DMS153 (cell line): Measurements from ENCODE around the gene SAT2.
A peak's percentile ranks its signal among the peaks of the same experiment; 100 is the strongest.
"Not testable (repeated sequence)": the region's sequence is repeated elsewhere in the genome, so short reads cannot be mapped to it uniquely, and the experiment has no call there.

ENCODE experiments used
- DNase-seq: peaks from one replicate; lab custom pipeline; 2025; lab: John Stamatoyannopoulos, UW

SAT2 gene

GRCh38 chr17:7634384-7634783, 6.8 kb upstream of the SAT2 start:
- no peak for DNase-seq

- no peak for DNase-seq
These were observed 5.5 kb upstream of the SAT2 start for GRCh38 chr17:7633093-7633492.

- no peak for DNase-seq
These were observed 4.9 kb upstream of the SAT2 start for GRCh38 chr17:7632492-7632894.

DNA sequence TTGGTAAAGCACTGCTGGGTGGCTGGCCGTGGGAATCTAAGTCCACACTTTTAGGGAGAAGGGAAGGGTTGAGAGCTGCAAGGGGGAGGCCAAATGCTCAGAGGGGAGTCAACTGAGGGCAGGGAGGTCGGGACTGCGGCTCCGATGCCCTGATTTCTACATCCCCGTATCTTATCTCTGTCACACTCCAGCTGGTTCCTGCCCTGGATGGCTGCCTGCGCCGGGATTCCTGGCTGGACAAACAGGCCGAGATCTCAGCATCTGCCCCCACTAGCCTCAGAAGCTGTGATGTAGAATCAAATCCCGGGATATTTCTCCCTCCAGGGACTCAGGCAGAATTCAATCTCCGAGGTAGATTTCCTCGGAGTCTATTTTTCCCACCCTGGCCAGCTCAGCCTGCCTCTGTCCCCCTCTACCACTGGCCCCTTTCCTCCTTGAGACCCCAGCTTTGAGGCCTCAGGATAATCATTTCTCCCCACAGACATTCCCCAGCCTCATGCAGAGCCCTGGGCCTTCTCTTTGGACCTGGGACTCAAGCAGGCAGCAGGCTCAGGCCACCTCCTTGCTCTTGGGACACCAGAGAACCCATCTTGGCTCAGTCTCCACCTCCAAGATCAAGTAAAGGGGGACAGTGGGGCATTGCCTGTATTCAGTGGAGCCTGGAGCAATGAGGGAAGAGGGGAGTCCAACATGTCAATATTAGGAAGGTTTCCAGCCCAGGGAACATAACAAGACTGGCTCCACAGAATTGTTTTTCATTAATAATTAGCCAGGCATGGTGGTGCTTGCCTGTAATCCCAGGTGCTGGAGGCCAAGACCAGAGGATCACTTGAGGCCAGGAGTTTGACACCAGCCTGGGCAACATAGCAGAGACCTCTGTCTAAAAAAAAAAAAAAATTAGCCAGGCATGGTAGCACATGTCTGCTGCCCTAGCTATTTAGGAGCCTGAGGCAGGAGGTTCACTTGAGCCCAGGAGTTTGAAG, 4.1 kb upstream of the SAT2 start:
- no peak for DNase-seq

DNA sequence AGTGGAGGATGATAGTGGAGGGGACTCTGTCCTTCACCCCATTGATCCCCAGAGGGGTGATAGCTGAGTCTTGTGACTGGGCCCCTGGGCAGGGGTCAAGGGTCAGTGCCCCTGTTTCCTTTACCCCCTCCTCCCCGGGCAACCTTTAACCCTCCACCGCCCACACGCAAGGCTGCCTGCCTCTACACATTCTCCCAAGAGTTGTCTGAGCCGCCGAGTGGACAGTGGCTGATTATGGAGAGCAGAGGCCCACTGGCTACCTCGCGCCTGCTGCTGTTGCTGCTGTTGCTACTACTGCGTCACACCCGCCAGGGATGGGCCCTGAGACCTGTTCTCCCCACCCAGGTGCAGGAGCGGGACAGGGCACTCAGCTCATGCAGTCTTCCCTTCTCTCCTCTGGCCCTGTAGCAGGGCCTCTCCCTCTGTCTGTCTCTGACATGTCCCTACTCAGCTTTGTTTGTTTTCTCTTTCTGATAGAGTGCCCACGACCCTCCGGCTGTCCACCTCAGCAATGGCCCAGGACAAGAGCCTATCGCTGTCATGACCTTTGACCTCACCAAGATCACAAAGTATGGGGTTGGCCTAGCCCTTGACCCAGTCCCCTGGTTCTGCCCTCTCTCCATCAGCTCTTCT, 2.4 kb upstream of the SAT2 start, which contains the start of gene SHBG:
Gene SHBG (plus strand): TSS at position 197 of the 633 bp plus-strand sequence. CDS start 38 bp downstream, at position 235.
- no peak for DNase-seq

GRCh38 chr17:7626956-7627249, 718 bp downstream of the SAT2 start:
- no peak for DNase-seq

- no peak for DNase-seq
These were observed 1.3 kb downstream of the SAT2 start for GRCh38 chr17:7626307-7626706.

DNA sequence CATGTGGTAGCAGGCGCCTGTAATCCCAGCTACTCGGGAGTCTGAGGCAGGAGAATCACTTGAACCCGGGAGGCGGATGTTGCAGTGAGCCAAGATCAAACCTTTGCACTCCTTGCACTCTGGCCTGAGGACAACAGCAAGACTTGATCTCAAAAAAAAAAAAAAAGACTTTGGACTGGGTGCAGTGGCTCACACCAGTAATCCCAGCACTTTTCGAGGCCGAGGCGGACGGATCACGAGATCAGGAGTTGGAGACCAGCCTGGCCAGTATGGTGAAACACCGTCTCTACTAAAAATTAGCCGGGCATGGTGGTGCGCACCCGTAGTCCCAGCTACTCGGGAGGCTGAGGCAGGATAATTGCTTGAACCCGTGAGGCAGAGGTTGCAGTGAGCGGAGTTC, 1.9 kb downstream of the SAT2 start:
- DNase-seq = not testable (repeated sequence)

- no peak for DNase-seq
These were observed 4.0 kb downstream of the SAT2 start for GRCh38 chr17:7623661-7624060.

DNA sequence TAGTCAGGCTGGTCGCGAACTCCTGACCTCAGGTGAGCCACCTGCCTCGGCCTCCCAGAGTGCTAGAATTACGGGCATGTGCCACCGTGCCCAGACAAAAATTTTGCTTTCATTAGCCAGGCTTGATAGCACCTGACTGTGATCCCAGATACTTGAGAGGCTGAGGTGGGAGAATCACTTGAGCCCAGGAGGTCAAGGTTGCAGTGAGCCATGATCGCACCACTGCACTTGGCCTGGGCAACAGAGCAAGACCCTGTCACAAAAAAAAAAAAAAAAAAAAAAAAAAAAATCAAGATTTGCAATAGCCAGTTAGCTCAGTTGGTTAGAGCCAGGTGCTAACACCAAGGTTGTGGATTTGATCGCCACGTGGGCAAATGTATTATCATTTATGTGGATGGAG, 6.8 kb downstream of the SAT2 start:
- no peak for DNase-seq

GRCh38 chr17:7618608-7619007, 9.0 kb downstream of the SAT2 start:
- DNase-seq = no peak

- no peak for DNase-seq
These were observed 12.3 kb downstream of the SAT2 start for GRCh38 chr17:7615265-7615747.

DNA sequence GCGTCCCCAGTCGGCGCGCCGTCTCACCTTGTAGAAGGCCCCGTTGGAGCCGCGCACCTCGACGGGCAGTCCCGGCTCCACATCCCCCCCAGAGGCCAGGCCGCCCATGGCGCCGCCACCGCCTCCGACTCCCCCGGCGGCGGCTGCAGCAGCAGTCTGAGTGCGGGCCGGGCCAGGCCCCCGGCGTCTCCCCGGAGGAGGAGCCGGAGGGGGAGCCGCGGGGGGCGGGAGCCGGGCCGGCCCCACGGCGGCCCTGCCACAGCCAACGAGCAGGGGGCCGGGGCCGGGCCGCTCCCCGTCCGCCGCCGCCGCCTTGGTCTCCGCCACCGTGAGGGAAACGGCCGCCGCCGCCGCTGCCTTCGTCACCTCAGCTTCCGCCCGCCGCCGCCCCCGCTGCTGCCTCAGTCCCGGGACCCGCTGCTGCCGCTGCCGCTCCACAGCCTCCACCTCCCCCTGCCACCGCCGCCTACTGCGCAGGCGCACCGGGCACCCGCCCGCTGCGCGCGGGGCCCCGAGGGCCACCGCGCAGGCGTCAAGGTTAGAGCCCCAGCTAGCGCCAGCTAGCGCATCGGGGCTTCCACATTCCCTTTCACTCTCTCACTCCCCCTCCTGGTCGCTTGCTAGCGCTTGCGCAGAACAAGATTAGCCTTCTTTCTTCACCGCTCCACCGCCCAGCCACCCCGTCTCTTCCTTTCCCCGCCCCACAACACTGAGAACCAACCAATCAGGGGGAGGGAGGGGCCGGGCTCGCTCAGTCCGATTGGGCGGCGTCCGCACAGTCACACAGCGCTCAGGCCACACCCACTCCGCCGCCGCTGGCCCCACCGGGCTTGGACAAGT, 13.0 kb downstream of the SAT2 start, which contains the start of gene FXR2:
Gene FXR2 (minus strand): TSS at position 473 of the 840 bp plus-strand sequence. CDS start 365 bp downstream, at position 108.
- peak; percentile 96 for DNase-seq

- no peak for DNase-seq
These were observed 13.7 kb downstream of the SAT2 start for GRCh38 chr17:7613769-7614424.

DNA sequence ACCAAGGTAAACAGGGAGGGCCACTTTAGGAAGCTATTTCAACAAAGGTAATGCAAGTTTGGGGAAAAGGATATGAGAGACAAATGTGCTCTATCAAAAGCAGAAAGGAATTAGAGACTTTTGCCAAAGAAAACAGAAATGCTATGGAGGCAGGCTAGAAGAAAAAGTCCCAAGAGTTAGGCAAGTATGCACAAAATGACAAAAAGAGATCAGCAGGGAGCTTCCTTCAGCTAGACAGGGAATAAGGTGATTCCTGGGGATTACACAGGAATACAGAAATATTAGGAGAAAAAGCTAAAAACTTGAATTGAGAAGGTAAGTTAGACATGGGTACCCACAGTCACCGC, 15.4 kb downstream of the SAT2 start:
- DNase-seq = no peak

GRCh38 chr17:7611635-7612293, 15.9 kb downstream of the SAT2 start:
- no peak for DNase-seq

DNA sequence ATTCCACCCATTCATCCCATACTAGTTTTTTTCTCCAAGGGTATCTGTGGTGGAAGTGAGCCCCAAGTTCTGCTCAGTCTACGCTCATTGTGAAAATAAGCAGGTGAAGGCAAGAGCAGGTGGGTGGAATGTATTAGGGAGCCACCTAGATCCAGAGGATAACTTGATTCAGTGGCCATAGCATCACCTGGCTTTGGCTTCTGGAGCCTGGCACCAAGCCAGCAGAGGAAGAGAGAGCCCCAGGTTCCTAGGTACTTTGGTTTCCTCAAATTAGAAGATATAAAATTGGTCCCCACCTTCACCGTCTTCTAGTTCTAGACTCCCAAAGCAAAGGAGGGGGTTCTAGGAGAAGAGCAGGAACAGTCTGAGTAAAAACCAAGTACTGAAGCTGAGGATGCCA, 17.0 kb downstream of the SAT2 start:
- no peak for DNase-seq

- no peak for DNase-seq
These were observed 21.3 kb downstream of the SAT2 start for GRCh38 chr17:7606280-7606679.

DNA sequence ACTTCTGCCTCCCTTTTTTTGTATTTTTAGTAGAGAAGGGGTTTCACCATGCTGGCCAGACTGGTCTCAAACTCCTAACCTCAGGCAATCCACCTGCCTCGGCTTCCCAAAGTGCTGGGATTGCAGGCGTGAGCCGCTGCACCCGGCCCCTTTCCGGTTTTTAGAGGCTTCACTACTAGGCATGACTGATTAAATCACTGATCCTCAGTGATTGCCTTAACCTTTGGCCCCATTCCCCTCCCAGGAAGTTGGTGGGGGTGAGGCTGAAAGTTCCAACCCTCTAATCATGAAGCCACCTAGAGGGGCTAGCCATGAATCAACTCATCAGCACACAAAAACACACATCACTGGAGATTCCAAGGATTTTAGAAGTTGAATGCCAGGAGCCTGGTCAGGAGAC, 30.1 kb downstream of the SAT2 start:
- not testable (repeated sequence) for DNase-seq

- no peak for DNase-seq
These were observed 34.3 kb downstream of the SAT2 start for GRCh38 chr17:7593296-7593695.

GRCh38 chr17:7592422-7593021, 35.1 kb downstream of the SAT2 start:
- DNase-seq = no peak
